ENCODE measurements around the gene UNC79.

- TF ChIP-seq, protein P1, sequence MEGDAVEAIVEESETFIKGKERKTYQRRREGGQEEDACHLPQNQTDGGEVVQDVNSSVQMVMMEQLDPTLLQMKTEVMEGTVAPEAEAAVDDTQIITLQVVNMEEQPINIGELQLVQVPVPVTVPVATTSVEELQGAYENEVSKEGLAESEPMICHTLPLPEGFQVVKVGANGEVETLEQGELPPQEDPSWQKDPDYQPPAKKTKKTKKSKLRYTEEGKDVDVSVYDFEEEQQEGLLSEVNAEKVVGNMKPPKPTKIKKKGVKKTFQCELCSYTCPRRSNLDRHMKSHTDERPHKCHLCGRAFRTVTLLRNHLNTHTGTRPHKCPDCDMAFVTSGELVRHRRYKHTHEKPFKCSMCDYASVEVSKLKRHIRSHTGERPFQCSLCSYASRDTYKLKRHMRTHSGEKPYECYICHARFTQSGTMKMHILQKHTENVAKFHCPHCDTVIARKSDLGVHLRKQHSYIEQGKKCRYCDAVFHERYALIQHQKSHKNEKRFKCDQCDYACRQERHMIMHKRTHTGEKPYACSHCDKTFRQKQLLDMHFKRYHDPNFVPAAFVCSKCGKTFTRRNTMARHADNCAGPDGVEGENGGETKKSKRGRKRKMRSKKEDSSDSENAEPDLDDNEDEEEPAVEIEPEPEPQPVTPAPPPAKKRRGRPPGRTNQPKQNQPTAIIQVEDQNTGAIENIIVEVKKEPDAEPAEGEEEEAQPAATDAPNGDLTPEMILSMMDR (IDR thresholded peaks at IDR 0.05): no peak
- no peak for TF ChIP-seq POLR2A (IDR thresholded peaks at IDR 0.05; ENCODE audit: low read depth)
Measured at GRCh38 chr14:93693914-93694313, 263.2 kb downstream of the UNC79 start.

Data from esophagus muscularis mucosa (tissue), 3 donors.